ENCODE measurements around the gene APBA2.

GRCh38 chr15:29131840-29132420 is 246.2 kb downstream of the APBA2 start:
- TF ChIP-seq CTCF (IDR thresholded peaks at IDR 0.05 in 8 of 11, conservative IDR thresholded peaks at IDR 0.05 in 3 of 11) (no peak), POLR2A (IDR thresholded peaks at IDR 0.05) (no peak)
